Measurements from ENCODE around the gene SFXN3.

The SFXN3 gene

DNA sequence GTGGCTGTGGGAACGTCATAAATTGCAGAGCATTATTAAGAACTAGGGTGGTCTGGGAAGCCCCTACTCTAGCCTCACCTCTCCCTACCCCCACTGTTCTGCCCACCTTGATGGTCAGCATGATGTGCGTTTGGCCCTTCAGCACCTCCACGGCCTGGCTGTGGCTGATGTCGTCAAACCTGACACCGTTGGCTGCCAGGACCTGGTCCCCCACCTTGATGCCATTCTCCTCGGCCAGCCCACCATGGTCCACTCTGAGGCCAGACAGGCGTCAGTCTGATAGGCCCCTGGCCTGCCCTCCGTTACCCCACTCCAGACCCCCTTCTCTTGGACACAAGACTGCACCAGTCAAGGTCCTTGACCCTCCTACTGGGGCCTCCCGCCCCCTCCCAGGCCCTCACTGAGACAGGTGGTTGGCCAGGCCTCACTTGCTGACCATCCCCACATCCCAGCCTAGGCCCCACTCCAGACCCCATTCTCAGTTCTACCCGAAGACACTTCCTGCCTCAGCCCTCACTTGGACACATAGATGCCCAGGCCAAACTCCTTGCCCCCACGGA, 9.3 kb upstream of the SFXN3 start:
- H3K4me3 ChIP-seq (ENCODE audit: low read depth, low read length): no peak overlapping the region
- in situ Hi-C loops (cut with HindIII; ENCODE audit: low sequenced_read_pairs): no loop called here
- TF ChIP-seq, protein P1, sequence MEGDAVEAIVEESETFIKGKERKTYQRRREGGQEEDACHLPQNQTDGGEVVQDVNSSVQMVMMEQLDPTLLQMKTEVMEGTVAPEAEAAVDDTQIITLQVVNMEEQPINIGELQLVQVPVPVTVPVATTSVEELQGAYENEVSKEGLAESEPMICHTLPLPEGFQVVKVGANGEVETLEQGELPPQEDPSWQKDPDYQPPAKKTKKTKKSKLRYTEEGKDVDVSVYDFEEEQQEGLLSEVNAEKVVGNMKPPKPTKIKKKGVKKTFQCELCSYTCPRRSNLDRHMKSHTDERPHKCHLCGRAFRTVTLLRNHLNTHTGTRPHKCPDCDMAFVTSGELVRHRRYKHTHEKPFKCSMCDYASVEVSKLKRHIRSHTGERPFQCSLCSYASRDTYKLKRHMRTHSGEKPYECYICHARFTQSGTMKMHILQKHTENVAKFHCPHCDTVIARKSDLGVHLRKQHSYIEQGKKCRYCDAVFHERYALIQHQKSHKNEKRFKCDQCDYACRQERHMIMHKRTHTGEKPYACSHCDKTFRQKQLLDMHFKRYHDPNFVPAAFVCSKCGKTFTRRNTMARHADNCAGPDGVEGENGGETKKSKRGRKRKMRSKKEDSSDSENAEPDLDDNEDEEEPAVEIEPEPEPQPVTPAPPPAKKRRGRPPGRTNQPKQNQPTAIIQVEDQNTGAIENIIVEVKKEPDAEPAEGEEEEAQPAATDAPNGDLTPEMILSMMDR (IDR thresholded peaks at IDR 0.05; ENCODE audit: low read depth, low read length, missing control alignments): no peak
- DNase-seq (ENCODE audit: low read depth): no peak

DNA sequence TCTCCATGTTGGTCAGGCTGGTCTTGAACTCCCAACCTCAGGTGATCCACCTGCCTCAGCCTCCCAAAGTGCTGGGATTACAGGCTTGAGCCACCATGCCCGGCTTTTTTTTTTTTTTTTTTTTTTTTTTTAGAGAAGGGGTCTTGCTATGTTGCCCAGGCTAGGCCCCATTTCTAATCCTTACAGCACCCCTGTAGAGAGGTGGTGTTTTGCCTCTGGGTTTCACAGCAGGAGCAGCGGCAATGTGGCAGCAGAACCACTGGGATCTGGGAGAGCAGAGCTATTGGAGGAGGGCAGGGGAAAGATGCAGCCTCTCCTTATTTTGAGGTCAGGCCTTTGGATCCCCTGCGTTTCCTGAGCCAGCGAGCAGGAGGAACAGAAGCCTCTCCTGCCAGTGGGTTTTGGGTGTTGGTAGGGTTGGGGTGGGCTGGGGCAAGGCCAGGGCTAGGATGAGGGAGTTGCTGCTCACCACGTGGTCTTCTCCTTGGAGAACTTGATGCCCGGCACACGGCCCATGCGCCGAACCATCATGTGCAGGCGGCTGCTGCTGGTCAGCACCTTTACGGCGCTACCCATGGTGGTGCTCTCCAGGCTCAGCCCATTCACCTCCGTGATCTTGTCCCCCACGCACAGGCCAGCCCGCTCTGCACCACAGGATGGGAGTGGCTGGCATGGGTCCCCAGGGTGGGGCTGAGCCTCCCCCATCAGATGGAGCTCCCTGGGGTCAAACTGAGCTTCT, 7.9 kb upstream of the SFXN3 start:
- in situ Hi-C loops (cut with HindIII; ENCODE audit: low sequenced_read_pairs): no loop called here
- H3K4me3 ChIP-seq (ENCODE audit: low read depth, low read length): no peak overlapping the region
- TF ChIP-seq, protein P1 (IDR thresholded peaks at IDR 0.05; ENCODE audit: low read depth, low read length, missing control alignments): no peak
- DNase-seq (ENCODE audit: low read depth): no peak

DNA sequence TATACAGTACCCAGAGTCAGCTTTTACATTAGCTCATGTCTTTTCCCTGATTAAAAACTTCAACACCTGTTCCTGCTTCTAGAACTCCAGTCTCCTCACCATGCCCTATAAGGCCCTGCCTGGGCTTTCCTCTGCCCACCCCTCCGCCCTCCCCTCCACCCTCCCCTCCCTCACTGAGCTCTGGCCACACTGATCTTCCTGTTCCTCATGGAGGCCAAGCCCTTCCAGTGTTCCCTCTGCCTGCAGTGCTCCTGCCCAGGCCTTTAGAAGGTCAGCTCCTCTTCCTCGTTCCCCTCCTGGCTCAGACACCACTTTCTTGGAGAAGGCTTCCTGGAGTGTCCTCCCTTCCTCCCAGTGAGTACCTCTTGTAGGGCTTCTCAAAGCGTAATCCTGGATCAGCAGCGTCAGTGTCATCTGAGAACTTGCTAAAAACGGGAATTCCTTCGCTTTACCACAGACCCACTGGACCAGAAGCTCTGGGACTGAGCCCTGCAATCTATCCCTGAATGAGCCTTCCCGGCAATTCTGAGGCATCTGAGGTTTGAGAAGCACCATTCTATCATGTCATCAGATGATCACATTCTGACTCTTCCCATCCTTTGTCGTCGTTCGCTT, 3.8 kb upstream of the SFXN3 start:
- H3K4me3 ChIP-seq (ENCODE audit: low read depth, low read length): no peak overlapping the region
- DNase-seq (ENCODE audit: low read depth): no peak
- in situ Hi-C loops (cut with HindIII; ENCODE audit: low sequenced_read_pairs): no loop called here
- TF ChIP-seq, protein P1 (IDR thresholded peaks at IDR 0.05; ENCODE audit: low read depth, low read length, missing control alignments): no peak

DNA sequence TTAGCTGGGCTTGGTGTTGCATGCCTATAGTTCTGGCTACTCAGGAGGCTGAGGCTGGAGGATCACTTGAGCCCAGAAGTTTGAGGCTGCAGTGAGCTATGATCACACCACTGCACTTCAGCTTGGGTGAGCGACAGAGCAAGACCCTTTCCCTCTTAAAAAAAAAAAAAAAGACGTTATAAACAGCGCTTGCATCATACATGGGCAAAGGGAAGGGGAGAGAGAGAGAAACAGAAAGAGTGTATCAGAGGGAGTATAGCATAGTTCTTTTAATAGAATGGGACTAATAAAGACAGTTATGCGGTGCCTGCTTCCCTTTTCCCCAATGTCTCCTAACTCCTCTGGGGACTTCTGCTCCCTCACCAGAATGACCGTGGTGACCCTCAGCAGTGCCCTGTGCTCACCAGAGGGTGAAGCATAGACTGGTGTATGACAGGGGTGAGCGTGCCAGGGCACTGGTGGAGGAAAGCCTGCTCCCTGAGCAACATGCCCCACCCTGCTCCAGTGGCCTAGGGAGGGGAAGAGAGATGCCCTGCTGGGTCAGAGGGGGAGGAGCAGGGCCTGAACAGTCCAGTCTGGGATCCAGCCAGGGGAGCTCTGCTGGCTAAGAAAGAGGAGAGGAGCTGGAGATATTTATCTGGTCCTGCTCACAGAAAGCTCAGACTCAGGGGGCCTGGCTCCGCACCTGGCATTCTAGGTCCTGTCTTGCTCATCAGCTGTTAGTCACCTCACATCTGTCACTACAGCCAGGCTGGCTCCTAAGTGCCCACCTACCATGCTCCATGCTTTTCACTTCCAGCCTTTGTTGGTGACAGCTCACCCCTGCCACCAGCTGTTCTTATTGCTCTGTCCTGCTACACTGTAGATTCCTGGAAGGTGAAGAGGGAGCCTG, 2.3 kb upstream of the SFXN3 start:
- DNase-seq (ENCODE audit: low read depth): no peak
- H3K4me3 ChIP-seq (ENCODE audit: low read depth, low read length): no peak overlapping the region
- TF ChIP-seq, protein P1 (IDR thresholded peaks at IDR 0.05; ENCODE audit: low read depth, low read length, missing control alignments): no peak
- in situ Hi-C loops (cut with HindIII; ENCODE audit: low sequenced_read_pairs): no loop called here

GRCh38 chr10:101029520-101030295, 1.3 kb upstream of the SFXN3 start:
- TF ChIP-seq, protein P1 (IDR thresholded peaks at IDR 0.05; ENCODE audit: low read depth, low read length, missing control alignments): no peak
- DNase-seq (ENCODE audit: low read depth): no peak
- in situ Hi-C loops (cut with HindIII; ENCODE audit: low sequenced_read_pairs): loop anchor here (5.0 kb wide), 1 partner anchor 32 kb away; the partner anchor contains the start of gene LZTS2
- no peak overlapping the region for H3K4me3 ChIP-seq (ENCODE audit: low read depth, low read length)

Measured in astrocyte of the cerebellum (primary cell).